ENCODE measurements around the gene LARGE1. TPM values are rescaled to one million over a fixed set of nuclear protein-coding genes. Genes with fewer than 3 reads are reported as not detected.

LARGE1 gene
- total and polyA plus RNA-seq, 2 donors (not counting 1 experiment from before 2014, with no cell fraction given): 14.1 to 19.2 TPM

GRCh38 chr22:33837826-33838225, 82.5 kb downstream of the LARGE1 start:
- peak in 1 of 2 donors; percentile 17 for DNase-seq (ENCODE audit: low read depth in 2 of 2)
- Histone ChIP-seq H3K4me1 (ENCODE audit: control insufficient read depth, extremely low read depth, insufficient read depth, low read length) (no peaks in the 10 kb centered on the region), H3K9me3 (ENCODE audit: control insufficient read depth, insufficient read depth, low read depth, low read length) (no peaks in the 10 kb centered on the region), H3K27me3 (ENCODE audit: control insufficient read depth, insufficient read depth, low read length) (no peaks in the 10 kb centered on the region), H3K36me3 (ENCODE audit: control insufficient read depth, insufficient read depth, low read length) (no peaks in the 10 kb centered on the region), H3K27ac (ENCODE audit: insufficient read depth, low read length) (no peak overlapping the region), H3K9ac (ENCODE audit: insufficient read depth, low read length) (no peak overlapping the region), H2AFZ (ENCODE audit: low read length) (no peak overlapping the region), H4K20me1 (ENCODE audit: control insufficient read depth, extremely low read depth, insufficient read depth, low read length) (no peaks in the 10 kb centered on the region), H3K79me2 (ENCODE audit: control insufficient read depth, insufficient read depth, low read length) (no peaks in the 10 kb centered on the region), H3K4me2 (ENCODE audit: extremely low read depth, insufficient read depth, low read length) (no peak overlapping the region), H3K4me3 (replicated peaks in 1 of 4; ENCODE audit: control extremely low read depth in 1 of 4, insufficient read depth in 1 of 4, low read depth in 3 of 4, low read length in 4 of 4) (no peak overlapping the region)
- no peak for TF ChIP-seq CTCF (conservative IDR thresholded peaks at IDR 0.05 in 1 of 2, IDR thresholded peaks at IDR 0.05 in 1 of 2; ENCODE audit: low read depth in 1 of 2, low read length in 2 of 2)
- TF ChIP-seq EZH2 (IDR thresholded peaks at IDR 0.05; ENCODE audit: low read length, missing control alignments): no peak

GRCh38 chr22:33835265-33835664, 85.0 kb downstream of the LARGE1 start:
- no peak overlapping the region for H2AFZ ChIP-seq (ENCODE audit: low read length)
- H3K4me2 ChIP-seq (ENCODE audit: extremely low read depth, insufficient read depth, low read length): no peak overlapping the region
- no peaks in the 10 kb centered on the region for H4K20me1 ChIP-seq (ENCODE audit: control insufficient read depth, extremely low read depth, insufficient read depth, low read length)
- H3K79me2 ChIP-seq (ENCODE audit: control insufficient read depth, insufficient read depth, low read length): no peaks in the 10 kb centered on the region
- H3K9ac ChIP-seq (ENCODE audit: insufficient read depth, low read length): no peak overlapping the region
- no peak overlapping the region for H3K4me3 ChIP-seq (replicated peaks in 1 of 4; ENCODE audit: control extremely low read depth in 1 of 4, insufficient read depth in 1 of 4, low read depth in 3 of 4, low read length in 4 of 4)
- no peaks in the 10 kb centered on the region for H3K27me3 ChIP-seq (ENCODE audit: control insufficient read depth, insufficient read depth, low read length)
- no peaks in the 10 kb centered on the region for H3K9me3 ChIP-seq (ENCODE audit: control insufficient read depth, insufficient read depth, low read depth, low read length)
- no peaks in the 10 kb centered on the region for H3K36me3 ChIP-seq (ENCODE audit: control insufficient read depth, insufficient read depth, low read length)
- H3K27ac ChIP-seq (ENCODE audit: insufficient read depth, low read length): no peak overlapping the region
- TF ChIP-seq CTCF (conservative IDR thresholded peaks at IDR 0.05 in 1 of 2, IDR thresholded peaks at IDR 0.05 in 1 of 2; ENCODE audit: low read depth in 1 of 2, low read length in 2 of 2) (no peak), EZH2 (IDR thresholded peaks at IDR 0.05; ENCODE audit: low read length, missing control alignments) (no peak)
- no peaks in the 10 kb centered on the region for H3K4me1 ChIP-seq (ENCODE audit: control insufficient read depth, extremely low read depth, insufficient read depth, low read length)
- DNase-seq (ENCODE audit: low read depth in 2 of 2): no peak

GRCh38 chr22:33832558-33833151, 87.6 kb downstream of the LARGE1 start:
- Histone ChIP-seq H4K20me1 (ENCODE audit: control insufficient read depth, extremely low read depth, insufficient read depth, low read length) (no peaks in the 10 kb centered on the region), H3K79me2 (ENCODE audit: control insufficient read depth, insufficient read depth, low read length) (no peaks in the 10 kb centered on the region), H3K36me3 (ENCODE audit: control insufficient read depth, insufficient read depth, low read length) (no peaks in the 10 kb centered on the region), H3K4me2 (ENCODE audit: extremely low read depth, insufficient read depth, low read length) (no peak overlapping the region), H3K9ac (ENCODE audit: insufficient read depth, low read length) (no peak overlapping the region), H3K4me1 (ENCODE audit: control insufficient read depth, extremely low read depth, insufficient read depth, low read length) (no peaks in the 10 kb centered on the region), H3K9me3 (ENCODE audit: control insufficient read depth, insufficient read depth, low read depth, low read length) (no peaks in the 10 kb centered on the region), H3K27me3 (ENCODE audit: control insufficient read depth, insufficient read depth, low read length) (no peaks in the 10 kb centered on the region), H3K4me3 (replicated peaks in 1 of 4; ENCODE audit: control extremely low read depth in 1 of 4, insufficient read depth in 1 of 4, low read depth in 3 of 4, low read length in 4 of 4) (no peak overlapping the region), H2AFZ (ENCODE audit: low read length) (no peak overlapping the region), H3K27ac (ENCODE audit: insufficient read depth, low read length) (no peak overlapping the region)
- no peak for TF ChIP-seq CTCF (conservative IDR thresholded peaks at IDR 0.05 in 1 of 2, IDR thresholded peaks at IDR 0.05 in 1 of 2; ENCODE audit: low read depth in 1 of 2, low read length in 2 of 2)
- no peak for TF ChIP-seq EZH2 (IDR thresholded peaks at IDR 0.05; ENCODE audit: low read length, missing control alignments)
- peak in 1 of 2 donors; percentile 16 for DNase-seq (ENCODE audit: low read depth in 2 of 2)

All from fibroblast of lung (primary cell).